ENCODE data around the gene TTC7B.

The TTC7B gene

GRCh38 chr14:90666571-90666970, 149.7 kb downstream of the TTC7B start:
- FAIRE-seq, result no peak

- FAIRE-seq, result no peak
These were observed 150.8 kb downstream of the TTC7B start for GRCh38 chr14:90665321-90666000.

GRCh38 chr14:90664911-90665310, 151.3 kb downstream of the TTC7B start:
- no peak for FAIRE-seq

- FAIRE-seq, result no peak
These were observed 152.6 kb downstream of the TTC7B start for GRCh38 chr14:90663680-90664079.

GRCh38 chr14:90663140-90663539, 153.1 kb downstream of the TTC7B start:
- no peak for FAIRE-seq

GRCh38 chr14:90661866-90662265, 154.4 kb downstream of the TTC7B start:
- FAIRE-seq, result no peak

GRCh38 chr14:90660865-90661570, 155.2 kb downstream of the TTC7B start:
- FAIRE-seq, result no peak

- FAIRE-seq, result no peak
These were observed 157.1 kb downstream of the TTC7B start for GRCh38 chr14:90659156-90659555.

GRCh38 chr14:90658541-90658967, 157.7 kb downstream of the TTC7B start:
- no peak for FAIRE-seq

GRCh38 chr14:90656973-90657372, 159.3 kb downstream of the TTC7B start:
- FAIRE-seq, result no peak

GRCh38 chr14:90655829-90656228, 160.4 kb downstream of the TTC7B start:
- no peak for FAIRE-seq

GRCh38 chr14:90654831-90655276, 161.4 kb downstream of the TTC7B start:
- FAIRE-seq, result no peak

- FAIRE-seq, result no peak
These were observed 163.6 kb downstream of the TTC7B start for GRCh38 chr14:90652626-90653025.

GRCh38 chr14:90651976-90652560, 164.2 kb downstream of the TTC7B start:
- FAIRE-seq, result no peak

GRCh38 chr14:90651271-90651804, 164.9 kb downstream of the TTC7B start:
- no peak for FAIRE-seq

- FAIRE-seq, result no peak
These were observed 166.6 kb downstream of the TTC7B start for GRCh38 chr14:90649557-90650135.

GRCh38 chr14:90649083-90649482, 167.1 kb downstream of the TTC7B start:
- no peak for FAIRE-seq

- FAIRE-seq, result no peak
These were observed 167.8 kb downstream of the TTC7B start for GRCh38 chr14:90648421-90648820.

- no peak for FAIRE-seq
These were observed 168.7 kb downstream of the TTC7B start for GRCh38 chr14:90647473-90648005.

GRCh38 chr14:90645842-90646443, 170.3 kb downstream of the TTC7B start:
- no peak for FAIRE-seq

- no peak for FAIRE-seq
These were observed 171.3 kb downstream of the TTC7B start for GRCh38 chr14:90644882-90645281.

GRCh38 chr14:90643982-90644670, 172.1 kb downstream of the TTC7B start:
- FAIRE-seq, result no peak
